SK-N-SH (cell line): ENCODE results near the gene DNAJB8. TPM values are rescaled to one million over a fixed set of nuclear protein-coding genes. Genes with fewer than 3 reads are reported as not detected.

Source experiments
- CTCF ChIA-PET: fragments of 300-600, 350-600 bp; formaldehyde crosslinking; extraction: SDS; loops from one replicate; lab custom pipeline; 2021; lab: Yijun Ruan, JAX
- POLR2A ChIA-PET: fragments of 350-600 bp; sonication (Branson Sonifier 250); formaldehyde crosslinking; extraction: SDS; loops from one replicate; lab custom pipeline; 2020; ENCODE audit warnings: antibody characterized with exemption, inconsistent platforms; lab: Yijun Ruan, JAX
- DNase-seq: peaks from one replicate; pipeline ENCODE4 v3.0.0; 2012
- H2AFZ ChIP-seq: fragments of 200-600 bp; sonication (generic); 2 replicates; pipeline ENCODE4 v1.8.1; 2016; ENCODE audit warnings: antibody characterized with exemption, mild to moderate bottlenecking, low read depth
- H3F3A ChIP-seq: fragments of 200-600 bp; sonication (generic); replicated peaks from 2 replicates; pipeline ENCODE3; 2016; ENCODE audit warnings: antibody characterized with exemption, mild to moderate bottlenecking; ENCODE audit not compliant: insufficient read depth
- H3K27ac ChIP-seq, 2 experiments: fragments of 200-500 bp in 1 of 2; fragments of 200-600 bp in 1 of 2; sonication (Bioruptor generic) in 1 of 2; sonication (generic), shearing (Covaris generic) in 1 of 2; 2 replicates each; pipeline versions ENCODE4 v1.5.1 to v1.6.1; 2014 to 2016; ENCODE audit warnings: low read depth in 2 of 2, inconsistent platforms in 1 of 2, low read length in 1 of 2, mild to moderate bottlenecking in 1 of 2, mixed read lengths in 1 of 2
- H3K27me3 ChIP-seq: fragments of 200-600 bp; sonication (generic), shearing (Covaris generic); 2 replicates; pipeline ENCODE4 v1.6.1; 2016; ENCODE audit warnings: mixed run types; ENCODE audit not compliant: insufficient read depth
- H3K36me3 ChIP-seq, 2 experiments: fragments of 200-500 bp in 1 of 2; fragments of 200-600 bp in 1 of 2; sonication (Bioruptor generic) in 1 of 2; sonication (generic) in 1 of 2; replicated peaks in 1 of 2; 2 replicates each; pipeline versions ENCODE3 to v1.5.1; 2014 to 2016; ENCODE audit warnings: low read length in 1 of 2, mild to moderate bottlenecking in 1 of 2; ENCODE audit not compliant: insufficient read depth in 2 of 2, control insufficient read depth in 1 of 2
- H3K4me1 ChIP-seq, 2 experiments: fragments of 200-500 bp in 1 of 2; fragments of 200-600 bp in 1 of 2; sonication (Bioruptor generic) in 1 of 2; sonication (generic), shearing (Covaris generic) in 1 of 2; 2 replicates each; pipeline versions ENCODE4 v1.5.1 to v1.6.1; 2014 to 2016; ENCODE audit warnings: low read depth in 1 of 2, low read length in 1 of 2, mixed run types in 1 of 2; ENCODE audit not compliant: insufficient read depth in 2 of 2, control insufficient read depth in 1 of 2
- H3K4me2 ChIP-seq: fragments of 200-600 bp; sonication (generic), shearing (Covaris generic); 2 replicates; pipeline ENCODE4 v1.6.1; 2017; ENCODE audit warnings: mixed run types
- H3K4me3 ChIP-seq, 2 experiments: fragments of 200-500 bp in 1 of 2; fragments of 200-600 bp in 1 of 2; sonication (Bioruptor generic) in 1 of 2; sonication (generic), shearing (Covaris generic) in 1 of 2; 2 replicates each; pipeline versions ENCODE4 v1.5.1 to v1.8.1; 2014 to 2016; ENCODE audit warnings: low read depth in 2 of 2, inconsistent platforms in 1 of 2, low read length in 1 of 2, mild to moderate bottlenecking in 1 of 2, mixed read lengths in 1 of 2, moderate library complexity in 1 of 2
- H3K79me2 ChIP-seq: fragments of 200-600 bp; sonication (generic); 2 replicates; pipeline ENCODE4 v1.8.1; 2017; ENCODE audit warnings: mild to moderate bottlenecking; ENCODE audit not compliant: insufficient read depth
- H3K9ac ChIP-seq: fragments of 200-600 bp; sonication (generic); 2 replicates; pipeline ENCODE4 v1.6.1; 2017; ENCODE audit warnings: mixed run types
- H3K9me2 ChIP-seq: fragments of 200-600 bp; sonication (generic); 2 replicates; pipeline ENCODE4 v1.6.1; 2017; ENCODE audit warnings: mixed run types
- H3K9me3 ChIP-seq: fragments of 200-600 bp; sonication (generic); 2 replicates; pipeline ENCODE4 v1.6.1; 2017; ENCODE audit warnings: mixed run types, mild to moderate bottlenecking, moderate library complexity
- H4K20me1 ChIP-seq: fragments of 200-600 bp; sonication (generic); 2 replicates; pipeline ENCODE4 v1.6.1; 2017; ENCODE audit warnings: mild to moderate bottlenecking, mixed run types; ENCODE audit not compliant: insufficient read depth
- CHD2 ChIP-seq: fragments of 150-350 bp; IDR thresholded peaks from 2 replicates; pipeline ENCODE4 v1.6.1; 2018; ENCODE audit warnings: low read length; ENCODE audit not compliant: partially characterized antibody
- FOSL2 ChIP-seq: IDR thresholded peaks from 2 replicates; pipeline ENCODE4 v1.4.0; 2012; ENCODE audit warnings: low read depth, mild to moderate bottlenecking, moderate library complexity, borderline replicate concordance
- FOXJ3 ChIP-seq: sonication (generic); formaldehyde crosslinking; IDR thresholded peaks from 2 replicates; pipeline ENCODE4 v1.5.1; 2020; ENCODE audit warnings: mild to moderate bottlenecking, missing genetic modification reagents
- GATA2 ChIP-seq: sonication (generic); formaldehyde crosslinking; IDR thresholded peaks from 2 replicates; pipeline ENCODE4 v1.5.0; 2020; ENCODE audit warnings: mild to moderate bottlenecking, missing genetic modification reagents
- MEF2A ChIP-seq: IDR thresholded peaks from 2 replicates; pipeline ENCODE4 v1.4.0; 2012; ENCODE audit warnings: low read depth, borderline replicate concordance
- SIN3A ChIP-seq: IDR thresholded peaks from 2 replicates; pipeline ENCODE4 v1.6.1; 2012; ENCODE audit warnings: low read depth, mild to moderate bottlenecking, low read length, moderate library complexity, borderline replicate concordance
- TCF12 ChIP-seq: IDR thresholded peaks from 2 replicates; pipeline ENCODE4 v1.4.0; 2012
- YY1 ChIP-seq: IDR thresholded peaks from 2 replicates; pipeline ENCODE4 v1.4.0; 2012; ENCODE audit warnings: low read depth, mild to moderate bottlenecking
- WGBS: methylation state at CpG from one replicate; pipeline ENCODE4 v1.1.6; 2017; ENCODE audit warnings: low lambda C conversion rate; 5-methylcytosine and 5-hydroxymethylcytosine counted together
- polyA plus RNA-seq, 3 experiments: library from polyadenylated mRNA; depleted of rRNA; stranded (reverse); fragments of >200 nt; gene quantifications; 2 replicates each; pipeline ENCODE4 v1.2.3, GENCODE V29; 2012
- TF ChIP-seq, protein P1 (sequence below): IDR thresholded peaks from 2 replicates; pipeline ENCODE4; 2012
- TF ChIP-seq, protein P2 (sequence below): IDR thresholded peaks from 2 replicates; pipeline ENCODE4 v1.4.0; 2012; ENCODE audit warnings: low read depth, borderline replicate concordance
- TF ChIP-seq, protein P3 (sequence below): IDR thresholded peaks from 2 replicates; pipeline ENCODE4 v1.4.0; 2012; ENCODE audit warnings: low read depth

DNAJB8 gene
- polyA plus RNA-seq, 1 of the 3 experiments (the other 2 are of a cell fraction) = not detected

DNA sequence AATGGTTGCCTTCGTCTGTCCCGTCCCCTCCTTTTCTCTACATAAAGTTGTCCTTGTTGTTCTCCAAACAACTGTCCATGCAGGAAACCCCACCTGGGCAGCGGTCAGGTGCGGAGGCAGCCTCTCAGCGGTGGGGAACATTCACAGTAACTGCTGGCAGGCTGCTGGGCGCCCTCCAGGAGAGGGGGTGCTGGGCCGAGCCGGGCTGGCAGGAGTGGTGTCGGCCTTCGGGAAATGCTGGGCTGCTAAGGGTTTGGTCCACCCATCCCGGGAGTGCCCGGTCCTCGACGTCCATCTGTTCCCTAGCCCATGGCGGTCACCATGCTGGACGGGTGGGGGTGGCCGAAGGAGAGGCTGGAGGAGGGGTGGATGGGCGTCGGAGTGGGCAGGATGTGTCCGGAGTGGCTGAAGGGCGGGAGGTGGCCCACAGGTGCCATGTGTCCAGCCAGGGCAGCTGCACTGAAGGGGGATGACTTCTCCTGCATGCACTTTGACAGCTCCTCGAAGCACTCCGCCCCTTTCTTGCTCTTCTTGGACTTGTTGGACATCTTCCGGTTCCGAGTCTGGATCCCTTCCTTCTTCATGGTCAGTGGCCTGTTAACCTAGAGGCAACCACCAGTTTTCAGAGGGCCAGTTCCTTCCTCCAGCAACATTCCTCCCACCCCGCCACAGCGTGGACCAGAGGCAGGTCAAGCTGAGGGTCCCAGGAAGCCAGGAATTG, 14.2 kb upstream of the DNAJB8 start:
- Histone ChIP-seq H3F3A (peaks cover 7% of the 10 kb centered on the region), H3K4me1 (peaks cover 8 to 43% of the 10 kb centered on the region in 2 experiments), H3K36me3 (peaks cover 0 to 29% of the 10 kb centered on the region in 2 experiments), H3K4me3 (no peak overlapping the region; a peak in 1 of 4 replicates), H3K9me3 (no peaks in the 10 kb centered on the region), H3K27ac (peak overlapping the region in 1 of 2 experiments; percentile 97; a peak in 2 of 4 replicates), H3K79me2 (peaks cover 14% of the 10 kb centered on the region; the same call in 1 of the 2 replicates), H2AFZ (no peak overlapping the region), H4K20me1 (no peaks in the 10 kb centered on the region), H3K9me2 (no peaks in the 10 kb centered on the region), H3K9ac (no peak overlapping the region), H3K4me2 (no peak overlapping the region), H3K27me3 (no peaks in the 10 kb centered on the region)
- POLR2A ChIA-PET = interaction anchor here (0.6 to 7.8 kb wide), 16 partner anchors 8 to 121 kb away, joined by 3 to 100 read pairs (median 7); partner anchors contain the start of gene GATA2
- CTCF ChIA-PET = interaction anchor here (1.1 to 13.1 kb wide), 9 partner anchors 9 to 310 kb away, joined by 3 to 177 read pairs (median 7); no protein-coding TSS in a partner anchor
- TF ChIP-seq SIN3A (no peak), TCF12 (no peak), FOXJ3 (CRISPR knock-in tag) (0 out of 2 replicates have a peak, but pooled peaks have one; percentile 63)
- 82% methylated on average over 17 of the region's 27 CpGs for WGBS
- DNase-seq = no peak

DNA sequence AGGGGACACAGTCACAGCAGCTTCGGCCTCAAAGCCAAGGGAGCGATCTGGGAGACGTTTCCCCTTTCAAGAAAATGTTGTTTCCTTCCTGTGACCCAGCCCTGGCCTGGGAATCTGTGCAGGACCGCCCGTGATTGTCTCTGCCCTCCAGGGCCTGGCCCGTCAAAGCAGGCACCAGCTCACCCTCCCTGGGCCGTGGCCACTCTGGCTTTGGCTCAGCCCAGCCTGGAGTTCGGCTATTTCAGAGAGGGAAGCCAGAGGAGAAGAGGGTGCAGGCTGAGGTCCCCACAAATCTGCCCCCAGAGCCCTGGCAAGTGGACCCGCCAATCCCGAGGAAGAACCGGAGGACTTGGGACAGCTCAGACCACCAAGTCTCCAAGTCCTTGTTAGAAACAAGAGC, 13.6 kb upstream of the DNAJB8 start:
- CTCF ChIA-PET = interaction anchor here (1.0 to 13.1 kb wide), 7 partner anchors 10 to 307 kb away, joined by 3 to 177 read pairs (median 7); no protein-coding TSS in a partner anchor
- Histone ChIP-seq H3F3A (peaks cover 7% of the 10 kb centered on the region), H3K27me3 (no peaks in the 10 kb centered on the region)

More for the DNA sequence above, 13.6 kb upstream of the DNAJB8 start:
- Histone ChIP-seq H3K4me2 (no peak overlapping the region), H3K36me3 (peaks cover 0 to 29% of the 10 kb centered on the region in 2 experiments), H3K27ac (peak overlapping the region in 1 of 2 experiments; percentile 97; a peak in 2 of 4 replicates), H3K4me3 (no peak overlapping the region; a peak in 1 of 4 replicates), H3K9me3 (no peaks in the 10 kb centered on the region), H3K9ac (no peak overlapping the region), H3K9me2 (no peaks in the 10 kb centered on the region), H2AFZ (no peak overlapping the region), H3K79me2 (peaks cover 8% of the 10 kb centered on the region; the same call in 1 of the 2 replicates), H3K4me1 (peaks cover 8 to 45% of the 10 kb centered on the region in 2 experiments), H4K20me1 (no peaks in the 10 kb centered on the region)
- 95% methylated on average over 9 of the region's 11 CpGs for WGBS
- TF ChIP-seq, protein P1, sequence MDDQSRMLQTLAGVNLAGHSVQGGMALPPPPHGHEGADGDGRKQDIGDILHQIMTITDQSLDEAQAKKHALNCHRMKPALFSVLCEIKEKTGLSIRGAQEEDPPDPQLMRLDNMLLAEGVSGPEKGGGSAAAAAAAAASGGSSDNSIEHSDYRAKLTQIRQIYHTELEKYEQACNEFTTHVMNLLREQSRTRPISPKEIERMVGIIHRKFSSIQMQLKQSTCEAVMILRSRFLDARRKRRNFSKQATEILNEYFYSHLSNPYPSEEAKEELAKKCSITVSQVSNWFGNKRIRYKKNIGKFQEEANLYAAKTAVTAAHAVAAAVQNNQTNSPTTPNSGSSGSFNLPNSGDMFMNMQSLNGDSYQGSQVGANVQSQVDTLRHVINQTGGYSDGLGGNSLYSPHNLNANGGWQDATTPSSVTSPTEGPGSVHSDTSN = no peak
- no peak for TF ChIP-seq GATA2 (CRISPR knock-in tag)
- TF ChIP-seq YY1 = no peak
- TF ChIP-seq FOSL2 = no peak
- TF ChIP-seq, protein P2, sequence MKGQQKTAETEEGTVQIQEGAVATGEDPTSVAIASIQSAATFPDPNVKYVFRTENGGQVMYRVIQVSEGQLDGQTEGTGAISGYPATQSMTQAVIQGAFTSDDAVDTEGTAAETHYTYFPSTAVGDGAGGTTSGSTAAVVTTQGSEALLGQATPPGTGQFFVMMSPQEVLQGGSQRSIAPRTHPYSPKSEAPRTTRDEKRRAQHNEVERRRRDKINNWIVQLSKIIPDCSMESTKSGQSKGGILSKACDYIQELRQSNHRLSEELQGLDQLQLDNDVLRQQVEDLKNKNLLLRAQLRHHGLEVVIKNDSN = no peak
- TF ChIP-seq MEF2A = no peak
- TF ChIP-seq, protein P3, sequence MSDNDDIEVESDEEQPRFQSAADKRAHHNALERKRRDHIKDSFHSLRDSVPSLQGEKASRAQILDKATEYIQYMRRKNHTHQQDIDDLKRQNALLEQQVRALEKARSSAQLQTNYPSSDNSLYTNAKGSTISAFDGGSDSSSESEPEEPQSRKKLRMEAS = no peak
- no peak for TF ChIP-seq CHD2
- no peak for DNase-seq
- POLR2A ChIA-PET = interaction anchor here (0.6 to 7.8 kb wide), 11 partner anchors 10 to 385 kb away, joined by 3 to 100 read pairs (median 6); no protein-coding TSS in a partner anchor
